GM06990 (cell line): ENCODE measurements around the gene RANBP10.
"Not testable (repeated sequence)": the region's sequence is repeated elsewhere in the genome, so short reads cannot be mapped to it uniquely, and the experiment has no call there.

Experiments
- DNase-seq: peaks from one replicate; pipeline ENCODE4 v3.0.0-alpha.2; 2011; ENCODE audit not compliant: insufficient read length; ENCODE audit errors: extremely low read depth
- H3K27me3 ChIP-seq: replicated peaks from 2 replicates; pipeline ENCODE4 v1.6.0; 2011; ENCODE audit warnings: low read length; ENCODE audit not compliant: control insufficient read depth, insufficient read depth
- H3K36me3 ChIP-seq: 2 replicates; pipeline ENCODE4 v1.5.1; 2011; ENCODE audit warnings: low read length; ENCODE audit not compliant: control insufficient read depth, insufficient read depth
- H3K4me3 ChIP-seq: replicated peaks from 2 replicates; pipeline ENCODE4 v1.5.1; 2011; ENCODE audit warnings: low read depth, mild to moderate bottlenecking, control low read depth, low read length
- TF ChIP-seq, protein P1 (sequence below): IDR thresholded peaks from 2 replicates; pipeline ENCODE4 v1.5.1; 2011; ENCODE audit warnings: low read length, control low read depth, mild to moderate bottlenecking, inconsistent platforms; ENCODE audit not compliant: insufficient read depth, poor library complexity, severe bottlenecking

Gene RANBP10

DNA sequence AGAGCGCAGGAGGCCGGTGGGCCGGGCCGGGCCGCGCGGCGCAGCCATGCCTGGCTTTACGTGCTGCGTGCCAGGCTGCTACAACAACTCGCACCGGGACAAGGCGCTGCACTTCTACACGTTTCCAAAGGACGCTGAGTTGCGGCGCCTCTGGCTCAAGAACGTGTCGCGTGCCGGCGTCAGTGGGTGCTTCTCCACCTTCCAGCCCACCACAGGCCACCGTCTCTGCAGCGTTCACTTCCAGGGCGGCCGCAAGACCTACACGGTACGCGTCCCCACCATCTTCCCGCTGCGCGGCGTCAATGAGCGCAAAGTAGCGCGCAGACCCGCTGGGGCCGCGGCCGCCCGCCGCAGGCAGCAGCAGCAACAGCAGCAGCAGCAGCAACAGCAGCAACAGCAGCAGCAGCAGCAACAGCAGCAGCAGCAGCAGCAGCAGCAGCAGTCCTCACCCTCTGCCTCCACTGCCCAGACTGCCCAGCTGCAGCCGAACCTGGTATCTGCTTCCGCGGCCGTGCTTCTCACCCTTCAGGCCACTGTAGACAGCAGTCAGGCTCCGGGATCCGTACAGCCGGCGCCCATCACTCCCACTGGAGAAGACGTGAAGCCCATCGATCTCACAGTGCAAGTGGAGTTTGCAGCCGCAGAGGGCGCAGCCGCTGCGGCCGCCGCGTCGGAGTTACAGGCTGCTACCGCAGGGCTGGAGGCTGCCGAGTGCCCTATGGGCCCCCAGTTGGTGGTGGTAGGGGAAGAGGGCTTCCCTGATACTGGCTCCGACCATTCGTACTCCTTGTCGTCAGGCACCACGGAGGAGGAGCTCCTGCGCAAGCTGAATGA, 36.4 kb upstream of the RANBP10 start:
- Histone ChIP-seq H3K36me3 (no peaks in the 10 kb centered on the region), H3K4me3 (peak overlapping the region; percentile 94), H3K27me3 (no peaks in the 10 kb centered on the region)
- peak; percentile 84 for DNase-seq
- TF ChIP-seq, protein P1, sequence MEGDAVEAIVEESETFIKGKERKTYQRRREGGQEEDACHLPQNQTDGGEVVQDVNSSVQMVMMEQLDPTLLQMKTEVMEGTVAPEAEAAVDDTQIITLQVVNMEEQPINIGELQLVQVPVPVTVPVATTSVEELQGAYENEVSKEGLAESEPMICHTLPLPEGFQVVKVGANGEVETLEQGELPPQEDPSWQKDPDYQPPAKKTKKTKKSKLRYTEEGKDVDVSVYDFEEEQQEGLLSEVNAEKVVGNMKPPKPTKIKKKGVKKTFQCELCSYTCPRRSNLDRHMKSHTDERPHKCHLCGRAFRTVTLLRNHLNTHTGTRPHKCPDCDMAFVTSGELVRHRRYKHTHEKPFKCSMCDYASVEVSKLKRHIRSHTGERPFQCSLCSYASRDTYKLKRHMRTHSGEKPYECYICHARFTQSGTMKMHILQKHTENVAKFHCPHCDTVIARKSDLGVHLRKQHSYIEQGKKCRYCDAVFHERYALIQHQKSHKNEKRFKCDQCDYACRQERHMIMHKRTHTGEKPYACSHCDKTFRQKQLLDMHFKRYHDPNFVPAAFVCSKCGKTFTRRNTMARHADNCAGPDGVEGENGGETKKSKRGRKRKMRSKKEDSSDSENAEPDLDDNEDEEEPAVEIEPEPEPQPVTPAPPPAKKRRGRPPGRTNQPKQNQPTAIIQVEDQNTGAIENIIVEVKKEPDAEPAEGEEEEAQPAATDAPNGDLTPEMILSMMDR: peak; percentile 41

DNA sequence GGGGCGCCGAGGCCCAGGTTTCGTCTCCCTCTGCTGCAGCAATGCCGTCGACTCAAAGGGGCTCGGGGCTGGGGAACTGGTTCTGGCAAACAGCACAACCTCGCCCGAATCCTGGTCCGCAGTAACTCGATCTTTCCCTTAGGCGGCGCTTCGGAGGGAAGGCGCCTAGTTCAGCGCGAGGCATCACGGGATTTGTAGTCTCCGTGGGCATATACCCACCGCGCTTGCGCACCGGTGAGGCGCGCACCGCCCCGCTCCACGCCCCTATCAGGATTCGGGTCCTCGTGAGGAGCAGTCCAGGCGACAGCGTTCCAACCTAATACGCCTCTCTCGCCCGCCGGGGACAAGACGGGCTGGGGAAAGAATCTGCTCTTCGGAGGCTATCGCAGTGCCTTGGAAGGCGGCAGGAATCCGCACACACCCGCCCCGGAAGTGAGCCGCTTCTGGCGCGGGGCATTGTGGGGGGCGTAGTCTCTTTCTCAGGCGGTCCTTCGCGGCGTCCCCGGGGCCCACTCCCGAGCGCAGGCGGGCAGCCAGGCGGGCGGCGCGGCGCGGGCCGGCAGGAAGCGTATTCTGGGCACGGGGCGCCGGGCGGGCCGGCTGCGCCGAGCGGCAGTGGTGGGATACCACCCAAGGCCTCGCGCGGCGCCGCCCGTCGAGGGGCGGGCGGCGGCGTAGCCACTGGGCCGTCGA, 35.6 kb upstream of the RANBP10 start, which contains the start of gene THAP11:
Gene THAP11, plus strand, starts transcription at position 505 of the 693 bp plus-strand sequence. CDS start 235 bp downstream, outside the sequence.
- peak within 1 kb of the TSS; percentile 94 for H3K4me3 ChIP-seq
- no peaks in the 10 kb centered on the region for H3K27me3 ChIP-seq
- TF ChIP-seq, protein P1: peak; percentile 88
- H3K36me3 ChIP-seq: no peaks in the 10 kb centered on the region
- DNase-seq: peak; percentile 93

DNA sequence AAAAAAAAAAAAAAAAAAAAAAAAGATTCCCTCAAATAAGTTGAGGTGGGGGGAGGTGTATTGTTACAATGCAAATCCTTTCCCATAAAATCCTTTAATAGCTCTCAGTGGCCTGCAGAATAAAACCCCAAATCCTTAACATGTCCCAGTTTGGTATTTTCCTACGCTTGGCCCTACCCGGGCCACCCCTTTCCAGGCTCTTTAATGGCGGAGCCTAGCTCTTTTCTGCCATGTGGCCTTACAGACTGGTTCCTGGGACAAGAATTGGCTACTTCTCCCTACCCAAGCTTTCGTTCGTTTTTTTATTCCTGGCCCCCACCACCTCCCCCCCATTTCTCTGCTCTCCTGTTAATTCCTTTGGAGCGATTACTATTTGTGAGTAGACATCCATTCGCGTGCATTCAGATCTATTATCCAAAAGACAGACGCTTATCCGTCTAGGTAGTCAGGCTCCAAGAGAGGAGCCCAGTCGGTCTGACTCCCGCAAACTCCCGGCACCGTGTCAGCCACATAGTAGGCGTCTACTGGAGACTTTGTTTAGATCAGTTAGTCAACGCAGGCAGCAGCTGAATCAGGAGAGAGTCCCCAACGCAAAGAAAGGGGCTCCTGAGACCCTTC, 34.9 kb upstream of the RANBP10 start:
- no peak overlapping the region for H3K4me3 ChIP-seq
- TF ChIP-seq, protein P1: no peak
- no peaks in the 10 kb centered on the region for H3K27me3 ChIP-seq
- no peaks in the 10 kb centered on the region for H3K36me3 ChIP-seq
- DNase-seq: no peak

DNA sequence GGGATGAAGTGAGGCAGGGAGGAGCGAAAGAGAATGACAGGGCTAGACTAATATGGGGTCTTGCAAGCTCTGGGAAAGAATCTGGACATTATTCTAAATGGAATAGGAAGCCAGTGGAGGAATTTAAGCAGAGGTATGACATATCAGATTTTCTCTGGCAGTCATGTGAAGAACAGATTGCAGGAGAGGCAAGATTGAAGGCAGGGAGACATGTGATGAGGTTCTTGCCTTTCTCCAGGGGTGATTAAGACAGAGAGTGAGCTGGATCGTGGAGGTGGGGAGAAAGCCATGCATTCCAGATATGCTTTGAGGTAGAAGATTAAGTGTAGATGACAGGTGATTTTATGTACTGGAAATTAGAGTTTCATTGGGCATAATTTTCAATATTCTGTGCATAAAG, 31.5 kb upstream of the RANBP10 start:
- Histone ChIP-seq H3K27me3 (no peaks in the 10 kb centered on the region), H3K4me3 (no peak overlapping the region), H3K36me3 (no peaks in the 10 kb centered on the region)
- TF ChIP-seq, protein P1: no peak
- DNase-seq: no peak

DNA sequence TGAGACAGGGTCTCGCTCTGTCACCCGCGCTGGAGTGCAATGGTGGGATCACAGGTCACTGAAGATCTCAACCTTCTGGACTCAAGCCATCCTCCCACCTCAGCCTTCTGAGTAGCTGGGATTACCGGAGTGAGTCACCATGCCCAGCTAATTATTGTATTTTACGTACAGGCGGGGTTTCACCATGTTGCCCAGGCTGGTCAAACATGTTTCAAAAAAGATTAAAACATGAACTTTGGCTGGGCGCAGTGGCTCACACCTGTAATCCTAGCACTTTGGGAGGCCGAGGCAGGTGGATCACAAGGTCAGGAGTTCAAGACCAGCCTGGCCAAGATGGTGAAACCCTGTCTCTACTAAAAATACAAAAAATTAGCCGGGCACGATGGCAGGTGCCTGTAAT, 30.8 kb upstream of the RANBP10 start:
- H3K27me3 ChIP-seq, H3K36me3 ChIP-seq, DNase-seq: not testable (repeated sequence)

DNA sequence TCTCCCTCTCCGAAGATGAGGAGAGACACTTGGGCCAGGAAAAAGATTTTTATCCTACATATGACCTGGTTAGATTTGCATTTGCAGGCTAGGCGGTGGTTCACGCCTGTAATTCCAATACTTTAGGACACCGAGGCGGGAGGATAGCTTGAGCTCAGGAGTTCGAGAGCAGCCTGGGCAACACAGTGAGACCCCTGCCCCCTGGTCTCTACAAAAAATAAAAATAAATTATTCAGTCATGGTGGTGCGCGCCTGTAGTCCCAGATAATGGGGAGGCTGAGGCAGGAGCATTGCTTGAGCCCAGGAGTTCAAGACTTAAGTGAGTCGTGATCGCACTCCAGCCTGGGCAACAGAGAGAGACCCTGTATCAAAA, 27.9 kb upstream of the RANBP10 start:
- TF ChIP-seq, protein P1: no peak
- H3K36me3 ChIP-seq: peaks cover 6% of the 10 kb centered on the region; the same call in 1 of the 2 replicates
- DNase-seq: no peak
- no peaks in the 10 kb centered on the region for H3K27me3 ChIP-seq
- peak overlapping the region; percentile 74 for H3K4me3 ChIP-seq

More for the DNA sequence above, 30.8 kb upstream of the RANBP10 start:
- H3K4me3 ChIP-seq: not testable (repeated sequence)
